CD4-positive, alpha-beta T cell (primary cell): ENCODE results near the gene LPCAT3. TPM values are rescaled to one million over a fixed set of nuclear protein-coding genes. Genes with fewer than 3 reads are reported as not detected.
"Not testable (repeated sequence)": the region's sequence is repeated elsewhere in the genome, so short reads cannot be mapped to it uniquely, and the experiment has no call there.

Experiments
- ATAC-seq: fragments of 200-7000 bp; cut with Tn5 transposase; one replicate; pipeline ENCODE4 v1.10.0; 2022; ENCODE audit warnings: mild to moderate bottlenecking; ENCODE audit not compliant: poor library complexity
- CTCF ChIA-PET: fragments of 350-600 bp; sonication (Branson Sonifier 250); formaldehyde crosslinking; loops from one replicate; lab custom pipeline; 2021; ENCODE audit warnings: antibody characterized with exemption, inconsistent platforms; lab: Charles Lee
- POLR2A ChIA-PET: fragments of 350-600 bp; sonication (Branson Sonifier 250); formaldehyde crosslinking; loops from one replicate; lab custom pipeline; 2021; ENCODE audit warnings: antibody characterized with exemption, inconsistent platforms; lab: Charles Lee
- DNase-seq, 14 experiments: peaks; one replicate each; pipeline ENCODE4 v3.0.0-alpha.2; 2013 to 2020; ENCODE audit warnings: mixed read lengths in 2 of 14
- H3K27ac ChIP-seq, 2 donors: one replicate each; pipeline versions ENCODE4 v1.5.1 to v1.7.0; 2013; ENCODE audit warnings: low read length in 2 of 2, low read depth in 1 of 2, mild to moderate bottlenecking in 1 of 2
- H3K27me3 ChIP-seq, 2 experiments: 1 replicate in 1 of 2; 2 replicates in 1 of 2; pipeline versions ENCODE4 v1.6.1 to v1.7.0; 2013; ENCODE audit warnings: low read length in 2 of 2, control low read depth in 1 of 2, mild to moderate bottlenecking in 1 of 2, moderate library complexity in 1 of 2; ENCODE audit not compliant: insufficient read depth in 2 of 2, control insufficient read depth in 1 of 2
- H3K36me3 ChIP-seq: one replicate; pipeline ENCODE4 v1.6.1; 2013; ENCODE audit warnings: low read length, control low read depth; ENCODE audit not compliant: insufficient read depth
- H3K4me1 ChIP-seq: one replicate; pipeline ENCODE4 v1.6.1; 2013; ENCODE audit warnings: low read length, control low read depth; ENCODE audit not compliant: insufficient read depth
- H3K4me3 ChIP-seq: one replicate; pipeline ENCODE4 v1.5.1; 2013; ENCODE audit warnings: mild to moderate bottlenecking, low read length, moderate library complexity
- H3K9me3 ChIP-seq, 2 experiments: 1 replicate in 1 of 2; 2 replicates in 1 of 2; pipeline versions ENCODE4 v1.6.1 to v1.7.0; 2013; ENCODE audit warnings: low read length in 2 of 2, mild to moderate bottlenecking in 2 of 2, control low read depth in 1 of 2, moderate library complexity in 1 of 2; ENCODE audit not compliant: control insufficient read depth in 1 of 2, insufficient read depth in 1 of 2
- H3K27ac Mint-ChIP-seq: one replicate; pipeline ENCODE4 v1.8.0; 2020; ENCODE audit warnings: mixed read lengths
- H3K27me3 Mint-ChIP-seq: one replicate; pipeline ENCODE4 v1.8.0; 2021; ENCODE audit warnings: mixed read lengths
- H3K36me3 Mint-ChIP-seq: one replicate; pipeline ENCODE4 v1.8.0; 2021; ENCODE audit warnings: low read depth, mixed read lengths
- H3K4me1 Mint-ChIP-seq: one replicate; pipeline ENCODE4 v1.8.0; 2021; ENCODE audit warnings: low read depth, mixed read lengths
- H3K4me3 Mint-ChIP-seq: one replicate; pipeline ENCODE4 v1.8.0; 2020; ENCODE audit warnings: mild to moderate bottlenecking, mixed read lengths
- H3K9me3 Mint-ChIP-seq: one replicate; pipeline ENCODE4 v1.8.0; 2020; ENCODE audit warnings: mixed read lengths
- CTCF ChIP-seq: fragments of 200-600 bp; IDR thresholded peaks from one replicate; pipeline ENCODE4 v1.8.0; 2022; ENCODE audit warnings: antibody characterized with exemption, mild to moderate bottlenecking
- intact Hi-C, 2 experiments: fragments of 100-400 bp; cut with DNase I in 1 of 2; cut with micrococcal nuclease in 1 of 2; formaldehyde crosslinking; loops; one replicate each; pipeline versions ENCODE4 v1.15.1 to v1.9.0; 2023 to 2025; cut with DNase I, micrococcal nuclease
- total RNA-seq, 174 experiments: library from RNA in 2 of 174; stranded (reverse) in 2 of 174; gene quantifications; one replicate each; pipeline ENCODE4 v1.2.3 and lab custom pipeline; 2021 to 2026

The LPCAT3 gene
- total RNA-seq, 2 experiments from 2014 or later: 11.8 to 14.8 TPM

DNA sequence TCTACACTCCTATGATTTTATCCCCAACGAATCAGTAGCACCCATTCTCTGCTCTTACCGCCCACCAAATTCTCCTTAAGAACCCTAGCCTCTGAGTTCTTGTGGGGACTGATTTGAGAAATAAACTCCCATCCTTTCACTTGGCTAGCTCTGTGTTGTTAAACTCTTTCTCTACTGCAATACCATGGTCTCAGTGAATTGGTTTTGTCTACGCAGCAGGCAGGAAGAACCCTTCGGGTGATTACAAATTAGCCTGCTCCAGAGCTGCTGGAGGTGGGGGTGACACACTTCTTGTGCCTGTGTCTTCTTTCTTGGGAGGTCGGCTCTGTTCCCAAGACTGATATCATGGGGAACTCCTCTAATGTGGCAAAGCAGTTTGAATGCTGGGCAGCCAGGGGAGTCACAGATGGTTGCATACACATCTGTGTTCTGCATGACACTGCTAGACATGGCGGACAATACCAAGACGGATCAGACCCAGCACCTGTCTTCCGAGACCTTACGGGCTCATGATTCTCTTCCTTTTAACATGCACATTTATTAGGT lies 40.6 kb upstream of the LPCAT3 start:
- Mint-ChIP-seq H3K36me3 (no peaks in the 10 kb centered on the region), H3K9me3 (no peaks in the 10 kb centered on the region), H3K27ac (no peak overlapping the region), H3K27me3 (peaks cover 34% of the 10 kb centered on the region), H3K4me3 (no peak overlapping the region), H3K4me1 (no peaks in the 10 kb centered on the region)
- no peaks in the 10 kb centered on the region for H3K9me3 ChIP-seq
- peaks cover 9 to 12% of the 10 kb centered on the region in 2 experiments for H3K27me3 ChIP-seq
- CTCF ChIA-PET: no interaction called here
- no peaks in the 10 kb centered on the region for H3K4me1 ChIP-seq
- H3K27ac ChIP-seq: no peak overlapping the region
- no peak for TF ChIP-seq CTCF
- no peaks in the 10 kb centered on the region for H3K36me3 ChIP-seq
- intact Hi-C loops: no loop called here
- H3K4me3 ChIP-seq: no peak overlapping the region
- DNase-seq (no peak), ATAC-seq (no peak)
- POLR2A ChIA-PET: no interaction called here

DNA sequence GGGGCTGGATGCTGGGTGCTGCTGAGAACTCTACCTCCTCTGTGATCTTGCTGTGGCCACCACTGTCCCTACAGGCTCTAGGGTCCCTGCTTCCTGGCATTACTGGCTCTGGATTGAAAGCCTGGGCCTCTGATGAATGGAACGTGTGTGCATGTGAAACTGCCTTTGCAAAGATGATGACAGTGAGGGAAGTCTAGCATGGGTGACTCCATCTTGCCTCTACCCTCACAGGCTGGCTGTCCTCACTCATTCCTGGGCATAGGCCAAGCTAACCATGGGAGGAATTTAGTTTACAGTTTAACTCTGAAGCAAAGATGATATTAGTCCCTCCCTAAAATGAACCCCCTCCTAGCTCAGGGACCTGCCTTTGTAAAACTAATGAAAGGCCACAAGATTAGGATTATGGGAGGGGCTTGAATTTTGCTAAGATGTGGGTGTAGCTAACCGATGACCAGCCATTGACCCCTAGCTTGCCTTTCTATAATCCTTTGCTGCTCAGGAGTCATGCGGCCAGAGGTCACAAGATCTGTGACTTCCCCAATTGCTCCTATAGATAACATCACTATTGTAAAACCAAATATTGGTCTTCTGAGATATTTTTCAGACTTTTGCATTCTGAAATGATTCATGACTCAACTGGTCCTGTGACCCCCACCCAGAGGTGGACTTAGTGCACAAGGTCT lies 40.0 kb upstream of the LPCAT3 start:
- Mint-ChIP-seq H3K4me1 (no peaks in the 10 kb centered on the region), H3K36me3 (no peaks in the 10 kb centered on the region), H3K27me3 (peaks cover 34% of the 10 kb centered on the region), H3K4me3 (no peak overlapping the region), H3K9me3 (no peaks in the 10 kb centered on the region), H3K27ac (no peak overlapping the region)
- no peaks in the 10 kb centered on the region for H3K36me3 ChIP-seq
- no peak overlapping the region for H3K27ac ChIP-seq
- TF ChIP-seq CTCF: no peak
- CTCF ChIA-PET: no interaction called here
- peaks cover 9 to 12% of the 10 kb centered on the region in 2 experiments for H3K27me3 ChIP-seq
- ATAC-seq: no peak
- DNase-seq: peak in 1 of 14 experiments; percentile 32
- no peaks in the 10 kb centered on the region for H3K9me3 ChIP-seq
- H3K4me3 ChIP-seq: no peak overlapping the region
- no peaks in the 10 kb centered on the region for H3K4me1 ChIP-seq
- intact Hi-C loops: no loop called here
- POLR2A ChIA-PET: no interaction called here

DNA sequence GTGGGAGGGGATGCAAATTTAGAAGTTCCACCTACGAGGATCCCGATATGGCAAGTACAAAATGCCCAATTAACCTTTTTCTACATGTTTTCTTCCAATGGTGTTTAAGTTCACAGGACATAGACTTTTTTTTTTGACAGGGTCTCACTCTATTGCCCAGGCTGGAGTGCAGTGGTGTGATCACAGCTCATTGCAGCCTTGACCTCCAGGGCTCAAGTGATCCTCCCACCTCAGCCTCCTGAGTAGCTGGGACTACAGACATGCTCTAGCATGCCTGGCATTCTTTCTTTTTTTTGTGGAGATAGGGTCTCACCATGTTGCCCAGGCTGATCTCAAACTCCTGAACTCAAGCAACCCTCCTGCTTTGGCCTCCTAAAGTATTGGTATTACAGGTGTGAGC lies 37.5 kb upstream of the LPCAT3 start:
- H3K4me1 ChIP-seq, H3K36me3 ChIP-seq, DNase-seq, H3K27ac ChIP-seq, H3K9me3 ChIP-seq, POLR2A ChIA-PET, ATAC-seq, H3K27ac Mint-ChIP-seq, H3K9me3 Mint-ChIP-seq, H3K36me3 Mint-ChIP-seq, intact Hi-C loops, H3K4me1 Mint-ChIP-seq, H3K4me3 Mint-ChIP-seq, CTCF ChIA-PET, H3K27me3 ChIP-seq, H3K4me3 ChIP-seq: not testable (repeated sequence)
- H3K27me3 Mint-ChIP-seq: peaks cover 33% of the 10 kb centered on the region

GRCh38 chr12:7054925-7055324 lies 36.6 kb upstream of the LPCAT3 start:
- TF ChIP-seq CTCF: no peak
- no peak for ATAC-seq
- peaks cover 25% of the 10 kb centered on the region for H3K27me3 Mint-ChIP-seq
- POLR2A ChIA-PET: no interaction called here
- no peak overlapping the region for H3K27ac Mint-ChIP-seq
- H3K36me3 Mint-ChIP-seq: no peaks in the 10 kb centered on the region
- H3K4me3 Mint-ChIP-seq: no peak overlapping the region
- H3K27ac ChIP-seq: no peak overlapping the region
- no peaks in the 10 kb centered on the region for H3K4me1 ChIP-seq
- H3K4me3 ChIP-seq: no peak overlapping the region
- H3K9me3 Mint-ChIP-seq: no peaks in the 10 kb centered on the region
- H3K27me3 ChIP-seq: peaks cover 1 to 3% of the 10 kb centered on the region in 2 experiments
- no peaks in the 10 kb centered on the region for H3K36me3 ChIP-seq
- no peaks in the 10 kb centered on the region for H3K4me1 Mint-ChIP-seq
- intact Hi-C loops: no loop called here
- CTCF ChIA-PET: no interaction called here
- no peaks in the 10 kb centered on the region for H3K9me3 ChIP-seq
- DNase-seq: no peak

GRCh38 chr12:7049973-7050372 lies 31.7 kb upstream of the LPCAT3 start:
- H3K36me3 ChIP-seq, H3K4me3 Mint-ChIP-seq, intact Hi-C loops, H3K27me3 ChIP-seq, H3K27ac Mint-ChIP-seq, H3K36me3 Mint-ChIP-seq, H3K9me3 ChIP-seq, POLR2A ChIA-PET, H3K27me3 Mint-ChIP-seq, H3K9me3 Mint-ChIP-seq, ATAC-seq, DNase-seq, H3K27ac ChIP-seq, H3K4me3 ChIP-seq: not testable (repeated sequence)
- peaks cover 12% of the 10 kb centered on the region for H3K4me1 ChIP-seq
- peaks cover 11% of the 10 kb centered on the region for H3K4me1 Mint-ChIP-seq
- CTCF ChIA-PET: interaction anchor here (1.0 kb wide), 1 partner anchor 112 kb away, joined by 4 read pairs; no protein-coding TSS in a partner anchor
